Measurements from ENCODE around the gene ZNF544. TPM values are rescaled to one million over a fixed set of nuclear protein-coding genes. Genes with fewer than 3 reads are reported as not detected.

ZNF544 gene
- total RNA-seq, 4 donors from 2014 or later: 34.2 to 55.1 (median 43.3) TPM

DNA sequence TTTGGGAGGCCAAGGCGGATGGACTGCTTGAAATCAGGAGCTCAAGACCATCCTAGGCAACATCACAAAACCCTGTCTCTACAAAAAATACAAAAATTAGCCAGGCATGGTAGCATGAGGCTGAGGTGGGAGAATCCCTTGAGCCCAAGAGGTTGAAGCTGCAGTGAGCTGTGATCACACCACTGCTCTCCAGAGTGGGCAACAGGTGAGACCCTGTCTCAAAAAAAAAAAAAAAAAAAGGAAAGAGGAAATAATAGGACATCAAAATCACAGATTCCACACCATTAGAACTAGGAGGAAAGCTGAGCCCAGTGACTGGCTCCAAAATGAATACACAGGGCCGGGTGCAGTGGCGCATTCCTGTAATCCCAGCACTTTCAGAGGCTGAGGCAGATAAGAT is 46.9 kb downstream of the ZNF544 start:
- 100% methylated on average over 3 of the region's 3 CpGs for WGBS, 2 donors
- DNase-seq (ENCODE audit: low spot score in 2 of 2): no peak
- intact Hi-C loops (cut with DNase I; ENCODE audit: low total_unique reads): no loop called here
- TF ChIP-seq, protein P1, sequence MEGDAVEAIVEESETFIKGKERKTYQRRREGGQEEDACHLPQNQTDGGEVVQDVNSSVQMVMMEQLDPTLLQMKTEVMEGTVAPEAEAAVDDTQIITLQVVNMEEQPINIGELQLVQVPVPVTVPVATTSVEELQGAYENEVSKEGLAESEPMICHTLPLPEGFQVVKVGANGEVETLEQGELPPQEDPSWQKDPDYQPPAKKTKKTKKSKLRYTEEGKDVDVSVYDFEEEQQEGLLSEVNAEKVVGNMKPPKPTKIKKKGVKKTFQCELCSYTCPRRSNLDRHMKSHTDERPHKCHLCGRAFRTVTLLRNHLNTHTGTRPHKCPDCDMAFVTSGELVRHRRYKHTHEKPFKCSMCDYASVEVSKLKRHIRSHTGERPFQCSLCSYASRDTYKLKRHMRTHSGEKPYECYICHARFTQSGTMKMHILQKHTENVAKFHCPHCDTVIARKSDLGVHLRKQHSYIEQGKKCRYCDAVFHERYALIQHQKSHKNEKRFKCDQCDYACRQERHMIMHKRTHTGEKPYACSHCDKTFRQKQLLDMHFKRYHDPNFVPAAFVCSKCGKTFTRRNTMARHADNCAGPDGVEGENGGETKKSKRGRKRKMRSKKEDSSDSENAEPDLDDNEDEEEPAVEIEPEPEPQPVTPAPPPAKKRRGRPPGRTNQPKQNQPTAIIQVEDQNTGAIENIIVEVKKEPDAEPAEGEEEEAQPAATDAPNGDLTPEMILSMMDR (IDR thresholded peaks at IDR 0.05): no peak
- TF ChIP-seq POLR2A (IDR thresholded peaks at IDR 0.05): no peak
- no peak overlapping the region for H3K4me3 ChIP-seq (ENCODE audit: low read depth, poor library complexity, severe bottlenecking)

DNA sequence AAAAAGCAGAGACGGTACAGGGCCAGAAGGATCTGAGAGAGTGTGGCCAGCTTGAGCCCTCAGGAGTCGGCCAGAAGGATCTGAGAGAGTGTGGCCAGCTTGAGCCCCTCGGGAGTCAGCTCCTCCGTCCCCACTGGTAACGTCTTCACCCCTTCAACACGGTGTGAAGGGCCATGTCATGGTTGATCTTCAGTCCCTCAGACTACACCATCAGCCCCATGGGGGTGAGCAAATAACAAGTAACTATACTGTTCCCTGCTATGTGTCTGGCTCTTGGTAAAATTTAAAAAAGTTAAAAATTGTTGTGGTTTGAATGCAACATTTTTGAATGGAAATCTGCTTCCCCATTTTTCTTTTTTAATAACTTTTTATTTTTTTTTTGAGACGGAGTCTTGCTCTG is 48.5 kb downstream of the ZNF544 start:
- DNase-seq (ENCODE audit: low spot score in 2 of 2): no peak
- H3K4me3 ChIP-seq (ENCODE audit: low read depth, poor library complexity, severe bottlenecking): no peak overlapping the region
- 88 to 95% methylated on average over 7 of the region's 7 CpGs for WGBS, 2 donors
- TF ChIP-seq, protein P1 (IDR thresholded peaks at IDR 0.05): no peak
- TF ChIP-seq POLR2A (IDR thresholded peaks at IDR 0.05): no peak
- intact Hi-C loops (cut with DNase I; ENCODE audit: low total_unique reads): no loop called here

DNA sequence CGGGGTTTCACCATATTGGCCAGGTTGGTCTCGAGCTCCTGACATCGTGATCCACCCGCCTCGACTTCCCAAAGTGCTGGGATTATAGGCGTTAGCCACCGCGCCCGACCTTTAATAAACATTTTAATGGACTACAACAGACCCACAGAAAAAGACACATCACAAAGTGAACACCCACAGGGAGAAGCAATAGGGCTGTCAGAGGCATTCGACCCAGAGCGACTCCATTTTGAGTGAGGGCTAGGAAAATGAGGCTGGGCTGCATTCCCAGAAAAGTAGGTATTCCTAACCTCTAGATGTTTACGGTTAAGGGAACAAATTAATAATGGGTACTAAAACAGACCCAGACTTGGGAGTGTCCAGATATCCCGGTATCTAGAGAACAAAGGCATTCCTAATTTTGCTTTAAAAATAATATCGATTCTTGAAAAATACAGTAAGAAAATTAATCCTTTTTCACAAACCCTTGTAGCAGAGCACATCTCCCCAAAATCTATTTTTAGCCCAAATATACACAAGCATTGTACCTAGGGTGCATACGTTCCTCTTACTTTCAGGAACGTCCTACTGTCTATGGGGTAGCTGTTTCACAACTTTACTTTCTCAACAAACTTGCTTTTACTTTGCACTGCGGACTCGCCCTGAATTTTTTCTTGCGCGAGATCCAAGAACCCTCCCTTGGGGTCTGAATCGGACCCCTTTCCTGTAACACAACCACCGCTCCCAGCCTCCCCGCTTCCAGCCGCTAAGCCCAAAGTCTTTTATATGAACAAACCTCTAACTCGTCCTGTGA is 49.2 kb downstream of the ZNF544 start:
- H3K4me3 ChIP-seq (ENCODE audit: low read depth, poor library complexity, severe bottlenecking): peak overlapping the region; percentile 89
- TF ChIP-seq POLR2A (IDR thresholded peaks at IDR 0.05): no peak
- TF ChIP-seq, protein P1 (IDR thresholded peaks at IDR 0.05): no peak
- intact Hi-C loops (cut with DNase I; ENCODE audit: low total_unique reads): no loop called here
- 37 to 40% methylated on average over 25 of the region's 25 CpGs for WGBS, 2 donors
- no peak for DNase-seq (ENCODE audit: low spot score in 2 of 2)

DNA sequence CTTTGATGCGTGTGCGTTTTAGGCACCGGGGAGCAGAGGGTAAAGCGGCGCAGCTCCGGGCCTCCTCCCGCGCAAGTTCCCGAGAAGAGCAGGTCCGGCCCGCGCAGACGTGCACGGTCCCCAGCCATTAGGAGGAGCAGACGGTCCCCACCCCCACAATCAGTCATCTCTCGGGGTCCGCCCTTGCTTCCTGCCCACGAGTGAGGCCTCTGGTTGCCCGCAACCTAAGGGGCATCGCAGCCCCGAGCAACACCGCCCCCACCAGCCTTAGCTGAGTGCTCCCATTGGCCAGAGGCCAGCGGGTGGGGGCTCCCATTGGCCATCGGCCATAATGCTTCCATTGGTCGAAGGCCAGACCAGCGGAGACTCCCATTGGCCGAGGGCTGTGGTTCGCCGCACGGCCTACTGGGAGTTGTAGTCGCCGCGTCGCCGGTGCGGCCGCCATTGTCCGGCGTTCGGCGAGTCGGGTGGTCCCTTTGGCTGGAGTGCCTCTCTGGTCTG is 49.9 kb downstream of the ZNF544 start, which contains the start of gene ZNF8:
Gene ZNF8, plus strand, starts transcription at position 415 of the 501 bp plus-strand sequence. CDS start 127 bp downstream, outside the sequence.
- 0% methylated on average over 14 to 36 of the region's 42 CpGs for WGBS, 2 donors

DNA sequence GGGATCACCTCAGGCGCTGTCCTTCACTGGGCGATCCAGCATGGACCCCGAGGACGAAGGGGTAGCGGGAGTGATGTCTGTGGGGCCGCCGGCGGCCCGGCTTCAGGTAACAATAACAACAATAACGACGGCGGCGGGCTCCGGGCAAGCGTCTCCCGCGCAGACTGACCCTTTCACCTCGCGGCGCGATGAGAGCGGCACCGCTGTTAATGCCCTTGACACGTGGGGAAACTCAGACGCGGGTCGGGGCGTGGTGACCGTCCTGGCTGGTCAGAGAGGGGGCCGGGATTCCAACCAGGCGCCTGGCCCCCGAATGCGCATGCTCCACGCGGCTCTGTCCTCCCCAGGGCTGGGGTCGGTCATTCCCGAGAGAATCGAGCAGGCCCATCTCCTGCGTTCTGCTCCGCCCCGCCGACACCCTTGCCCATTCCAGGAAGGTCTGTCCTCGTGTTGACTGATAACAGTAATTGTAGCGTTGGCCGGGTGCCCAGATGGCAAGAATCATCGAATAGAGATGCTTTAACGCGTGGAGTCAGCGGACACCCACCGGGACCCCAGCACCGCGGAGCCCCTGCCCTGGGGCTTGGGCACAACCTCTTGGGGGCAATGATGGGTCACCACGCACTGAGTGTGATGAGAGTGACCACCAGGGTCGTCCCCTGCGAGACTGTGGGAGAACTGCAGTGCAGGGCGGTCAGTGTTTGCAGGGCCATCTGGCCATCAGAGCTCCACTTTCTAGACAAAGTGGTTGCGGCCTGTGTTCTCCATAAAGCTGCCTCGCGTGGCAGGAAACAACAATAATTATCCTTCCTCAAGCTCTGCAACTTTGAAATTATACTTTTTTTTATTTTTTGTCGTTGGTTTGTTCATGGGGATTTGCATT is 50.6 kb downstream of the ZNF544 start:
- intact Hi-C loops (cut with DNase I; ENCODE audit: low total_unique reads): no loop called here
- peak; percentile 57 to 87 for DNase-seq (ENCODE audit: low spot score in 2 of 2)
- 4 to 5% methylated on average over 45 to 54 of the region's 60 CpGs for WGBS, 2 donors
- peak overlapping the region; percentile 89 for H3K4me3 ChIP-seq (ENCODE audit: low read depth, poor library complexity, severe bottlenecking)
- no peak for TF ChIP-seq POLR2A (IDR thresholded peaks at IDR 0.05)
- TF ChIP-seq, protein P1 (IDR thresholded peaks at IDR 0.05): no peak

More for the DNA sequence above, 49.9 kb downstream of the ZNF544 start, which contains the start of gene ZNF8:
- intact Hi-C loops (cut with DNase I; ENCODE audit: low total_unique reads): no loop called here
- peak; percentile 95 to 99 for DNase-seq (ENCODE audit: low spot score in 2 of 2)
- H3K4me3 ChIP-seq (ENCODE audit: low read depth, poor library complexity, severe bottlenecking): peak within 1 kb of the TSS; percentile 89
- TF ChIP-seq POLR2A (IDR thresholded peaks at IDR 0.05): no peak
- TF ChIP-seq, protein P1 (IDR thresholded peaks at IDR 0.05): no peak
